ENCODE measurements around the gene RASA3.
"Not testable (repeated sequence)": the region's sequence is repeated elsewhere in the genome, so short reads cannot be mapped to it uniquely, and the experiment has no call there.

RASA3 gene

GRCh38 chr13:114149774-114150740 is 17.6 kb upstream of the RASA3 start:
- no peak for TF ChIP-seq CTCF (IDR thresholded peaks at IDR 0.05; ENCODE audit: insufficient read depth, low read depth, low read length, missing control alignments)
- no peak for DNase-seq (ENCODE audit: low read depth)
- H3K4me3 ChIP-seq (ENCODE audit: low read length), result no peak overlapping the region

- not testable (repeated sequence) for H3K4me3 ChIP-seq (ENCODE audit: low read length); DNase-seq (ENCODE audit: low read depth)
Observed at GRCh38 chr13:114148886-114149285, 16.5 kb upstream of the RASA3 start.

GRCh38 chr13:114148521-114148855 is 16.1 kb upstream of the RASA3 start:
- no peak for DNase-seq (ENCODE audit: low read depth)
- no peak overlapping the region for H3K4me3 ChIP-seq (ENCODE audit: low read length)
- TF ChIP-seq CTCF (IDR thresholded peaks at IDR 0.05; ENCODE audit: insufficient read depth, low read depth, low read length, missing control alignments), result no peak

- no peak for DNase-seq (ENCODE audit: low read depth)
- H3K4me3 ChIP-seq (ENCODE audit: low read length), result no peak overlapping the region
- TF ChIP-seq CTCF (IDR thresholded peaks at IDR 0.05; ENCODE audit: insufficient read depth, low read depth, low read length, missing control alignments), result no peak
Observed at GRCh38 chr13:114147803-114148520, 15.5 kb upstream of the RASA3 start.

GRCh38 chr13:114146629-114147028 is 14.2 kb upstream of the RASA3 start:
- no peak overlapping the region for H3K4me3 ChIP-seq (ENCODE audit: low read length)
- no peak for DNase-seq (ENCODE audit: low read depth)
- TF ChIP-seq CTCF (IDR thresholded peaks at IDR 0.05; ENCODE audit: insufficient read depth, low read depth, low read length, missing control alignments), result no peak

GRCh38 chr13:114146173-114146572 is 13.8 kb upstream of the RASA3 start:
- DNase-seq (ENCODE audit: low read depth), result no peak

More at GRCh38 chr13:114146173-114146572, 13.8 kb upstream of the RASA3 start:
- no peak overlapping the region for H3K4me3 ChIP-seq (ENCODE audit: low read length)
- TF ChIP-seq CTCF (IDR thresholded peaks at IDR 0.05; ENCODE audit: insufficient read depth, low read depth, low read length, missing control alignments), result no peak

Data from epithelial cell of esophagus (primary cell).